Activated CD8-positive, alpha-beta memory T cell treated with anti-CD3 and anti-CD28 coated beads for 48 hours (primary cell): ENCODE results near the gene LAMA2.

ENCODE experiments used
- DNase-seq, 3 experiments: peaks; one replicate each; pipeline ENCODE4 v3.0.0-alpha.2; 2020; ENCODE audit warnings: low read depth in 2 of 3, low spot score in 2 of 3

The LAMA2 gene

DNA sequence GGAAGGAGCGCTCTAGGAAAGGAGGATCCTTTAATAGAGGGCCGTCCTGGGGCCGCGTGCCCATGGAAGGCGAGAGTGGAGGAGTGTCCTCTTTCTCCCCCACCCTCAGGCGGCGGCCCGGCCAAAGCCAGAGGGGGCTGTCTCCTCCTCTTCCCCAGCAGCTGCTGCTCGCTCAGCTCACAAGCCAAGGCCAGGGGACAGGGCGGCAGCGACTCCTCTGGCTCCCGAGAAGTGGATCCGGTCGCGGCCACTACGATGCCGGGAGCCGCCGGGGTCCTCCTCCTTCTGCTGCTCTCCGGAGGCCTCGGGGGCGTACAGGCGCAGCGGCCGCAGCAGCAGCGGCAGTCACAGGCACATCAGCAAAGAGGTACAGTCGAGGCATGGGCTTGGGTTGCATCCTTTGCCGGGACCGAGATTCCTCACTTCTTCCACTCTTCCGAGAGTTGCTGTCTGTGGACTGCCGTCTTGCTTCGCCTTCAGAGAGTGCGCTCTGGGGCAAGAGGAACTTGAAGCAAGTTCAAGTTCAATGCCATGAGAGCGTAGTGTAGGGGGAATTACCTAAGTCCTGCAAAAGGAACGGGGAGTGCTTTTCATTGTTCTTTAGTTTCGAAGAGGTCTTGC, at the start of gene LAMA2:
TSS of gene LAMA2 (plus strand) at position 148 of the 621 bp plus-strand sequence. CDS start at position 256, 108 bp downstream.
- DNase-seq, result no peak

GRCh38 chr6:128836761-128837160, 46.2 kb upstream of the LAMA2 start:
- DNase-seq, result no peak

- no peak for DNase-seq
Measured at GRCh38 chr6:128841518-128841917, 41.4 kb upstream of the LAMA2 start.

- no peak for DNase-seq
Measured at GRCh38 chr6:128844598-128844997, 38.3 kb upstream of the LAMA2 start.

DNA sequence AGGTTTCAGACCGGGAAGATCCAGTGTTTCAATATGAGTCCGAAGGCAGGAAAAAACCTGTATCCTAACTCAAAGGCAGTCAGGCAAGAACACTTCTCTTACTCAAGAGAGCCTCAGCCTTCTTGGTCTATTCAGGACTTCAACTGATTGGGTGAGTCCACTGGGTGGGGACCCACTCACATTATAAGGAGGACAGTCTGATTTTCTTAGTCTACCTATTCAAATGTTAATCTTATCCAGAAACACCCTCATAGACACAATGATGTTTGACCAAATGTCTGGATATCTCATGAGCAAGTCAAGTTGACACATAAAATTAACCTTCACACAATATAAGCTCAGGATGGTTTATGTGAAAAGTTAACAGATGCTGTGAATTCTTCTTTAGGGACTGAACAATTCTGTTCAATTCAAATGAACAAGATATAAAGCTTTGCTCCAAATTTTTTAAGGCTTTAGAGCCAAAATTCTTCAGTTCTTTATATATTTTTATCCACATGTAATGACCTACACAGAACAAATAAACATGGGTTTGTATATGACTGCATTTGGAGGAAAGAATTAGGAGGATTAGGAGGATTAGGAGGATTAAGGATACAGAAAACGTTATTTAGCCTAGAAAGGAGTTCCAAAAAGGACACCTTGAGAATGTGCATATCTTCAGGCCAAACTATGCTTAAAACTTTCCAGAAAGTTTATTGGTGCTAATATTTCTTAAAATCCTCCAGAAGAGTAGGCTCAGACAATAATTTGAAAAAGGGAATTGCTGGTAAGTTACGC, 35.3 kb upstream of the LAMA2 start:
- no peak for DNase-seq

DNA sequence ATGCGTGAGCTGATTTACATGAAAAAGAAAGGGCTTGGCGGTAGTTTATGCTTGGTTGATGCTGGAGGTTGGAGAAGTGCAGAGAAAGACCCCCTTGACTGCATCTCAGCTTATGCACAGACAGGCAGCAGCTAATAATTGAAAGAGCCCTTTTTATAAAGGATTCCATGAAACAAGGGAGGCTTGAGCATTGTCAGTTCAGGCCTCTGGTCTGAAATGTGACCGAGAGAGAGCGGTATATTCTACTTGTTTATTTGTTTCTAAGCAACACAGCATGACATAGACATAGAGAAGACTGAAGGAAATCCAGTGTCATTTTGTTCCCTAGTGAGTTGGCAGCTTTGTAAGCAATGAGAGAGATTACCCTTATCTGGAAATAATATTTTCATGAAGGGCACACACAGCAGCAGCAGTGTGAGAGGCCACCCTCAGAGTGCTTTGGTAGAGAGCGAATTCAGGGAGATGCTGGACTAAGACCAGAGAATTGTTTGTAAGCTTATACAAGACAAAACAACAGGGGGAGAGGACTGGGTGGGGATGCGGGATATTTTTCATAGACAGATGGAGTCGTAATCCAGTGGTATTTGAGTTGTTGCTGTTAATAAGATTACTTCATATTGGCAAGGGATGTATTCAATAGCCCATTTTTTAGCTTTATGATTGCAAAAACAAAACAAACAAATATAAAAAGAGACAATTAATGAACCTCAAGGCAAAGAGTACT, 34.6 kb upstream of the LAMA2 start:
- no peak for DNase-seq

- no peak for DNase-seq
Measured at GRCh38 chr6:128855581-128856085, 27.3 kb upstream of the LAMA2 start.

GRCh38 chr6:128857806-128858205, 25.1 kb upstream of the LAMA2 start:
- DNase-seq, result no peak

DNA sequence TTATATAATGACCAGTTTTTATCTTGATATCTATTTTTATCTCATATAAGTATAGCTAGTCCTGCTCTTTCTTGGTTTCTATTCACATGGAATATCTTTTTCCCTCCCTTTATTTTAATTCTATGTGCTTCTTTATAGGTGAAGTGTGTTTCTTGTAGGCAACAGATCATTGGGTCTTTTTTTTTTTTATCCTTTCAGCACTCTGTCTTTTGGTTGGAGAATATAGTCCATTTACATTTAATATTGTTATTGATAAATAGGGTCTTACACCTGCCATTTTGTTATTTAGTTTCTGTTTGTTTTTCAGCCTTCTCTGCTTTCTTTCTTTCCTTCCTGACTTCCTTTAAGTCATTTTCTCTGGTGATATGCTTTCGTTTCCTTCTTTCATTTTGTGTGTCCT, 22.2 kb upstream of the LAMA2 start:
- no peak for DNase-seq

DNA sequence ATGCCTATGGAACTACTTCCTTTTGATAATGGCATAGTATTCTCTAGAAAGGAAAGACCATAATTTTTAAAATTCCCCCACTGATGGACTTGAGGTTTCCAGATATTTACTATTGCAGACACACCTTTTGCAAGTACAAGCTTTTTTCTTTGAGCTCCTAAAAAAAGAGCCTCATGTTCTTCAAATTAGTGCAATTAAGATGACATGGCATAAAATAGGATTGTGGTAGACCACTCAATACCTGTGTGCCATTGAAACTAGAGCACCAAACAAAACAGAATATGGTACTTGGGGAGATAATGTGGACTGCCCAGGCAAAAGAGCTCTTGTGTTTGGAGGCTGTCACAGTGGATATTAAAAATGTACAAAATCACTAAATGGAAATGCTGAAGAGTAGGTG, 19.0 kb upstream of the LAMA2 start:
- no peak for DNase-seq

GRCh38 chr6:128870746-128871145, 12.2 kb upstream of the LAMA2 start:
- no peak for DNase-seq

DNA sequence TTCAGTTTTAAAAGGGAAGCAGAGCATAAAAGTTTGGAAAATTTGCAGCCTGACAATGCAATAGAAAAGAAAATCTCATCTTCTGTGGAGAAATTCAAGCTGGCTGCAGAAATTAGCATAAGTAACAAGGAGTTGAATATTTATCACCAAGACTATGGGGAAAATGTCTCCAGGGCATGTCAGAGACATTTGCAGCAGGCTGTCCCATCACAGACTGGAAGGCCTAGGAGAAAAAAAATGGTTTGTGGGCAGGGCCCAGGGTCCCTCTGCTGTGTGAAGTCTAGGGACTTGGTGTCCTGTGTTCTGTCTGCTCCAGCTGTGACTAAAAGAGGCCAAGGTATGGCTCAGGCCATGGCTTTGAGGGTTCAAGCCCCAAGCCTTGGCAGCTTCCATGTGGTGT, 8.1 kb upstream of the LAMA2 start:
- no peak for DNase-seq

DNA sequence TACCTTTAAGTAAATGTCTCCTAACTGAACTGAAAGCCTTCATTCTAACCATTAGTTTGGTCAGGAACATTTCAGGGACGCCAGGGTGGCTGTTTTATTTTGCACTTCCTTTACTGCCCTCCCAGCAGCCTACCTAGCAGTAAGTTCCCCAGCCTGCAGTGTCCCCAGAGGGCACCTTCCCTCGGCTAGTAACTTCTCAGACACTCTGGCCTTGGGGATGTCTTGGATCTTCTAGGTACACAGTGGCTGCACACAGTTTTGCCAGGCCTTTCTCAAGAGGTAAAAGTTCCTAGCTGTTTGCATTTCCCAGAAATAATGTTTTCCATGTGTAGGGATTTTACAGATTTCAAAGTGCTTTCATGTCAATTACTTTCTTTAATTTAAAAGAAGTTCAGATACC, 378 bp upstream of the LAMA2 start:
- no peak for DNase-seq

DNA sequence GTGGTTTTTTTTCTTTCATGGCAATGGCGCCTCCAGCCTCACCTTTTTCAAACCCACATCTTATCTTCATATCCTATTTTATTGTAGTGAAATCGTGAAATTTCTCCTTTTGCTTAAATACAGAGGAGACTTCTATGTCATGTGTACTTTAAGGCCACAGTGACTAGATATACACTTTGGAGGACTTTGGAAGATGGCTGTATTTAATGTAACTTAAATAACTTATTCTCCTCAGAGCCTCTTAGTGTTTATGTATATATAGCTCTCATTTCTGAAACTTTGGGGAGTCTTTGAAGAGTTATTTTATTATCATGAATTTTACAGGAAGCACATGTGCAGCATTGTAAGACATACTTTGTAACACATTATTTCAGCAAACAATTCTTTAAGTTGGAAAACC, 968 bp downstream of the LAMA2 start:
- DNase-seq, result no peak

DNA sequence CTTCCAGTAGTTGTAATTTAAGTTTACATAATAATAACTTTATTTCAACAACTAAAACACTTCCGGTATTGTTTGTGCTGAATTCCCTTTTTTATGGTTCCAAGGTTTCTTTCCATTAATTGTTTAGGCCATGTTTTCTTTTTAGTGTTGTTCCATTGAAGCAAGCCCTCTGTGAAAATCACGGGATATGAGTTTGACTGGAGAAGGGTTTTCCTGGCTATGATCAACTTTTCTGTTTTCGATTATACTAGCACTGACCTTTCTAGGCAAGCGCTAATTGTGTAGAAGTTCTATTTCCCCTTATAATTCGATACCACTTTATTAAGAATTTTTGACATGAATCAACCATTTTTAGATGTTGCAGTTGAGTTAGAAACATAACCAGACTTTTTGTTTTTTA, 2.4 kb downstream of the LAMA2 start:
- DNase-seq, result no peak

- no peak for DNase-seq
Measured at GRCh38 chr6:128886706-128887105, 3.8 kb downstream of the LAMA2 start.

GRCh38 chr6:128888444-128889175, 5.7 kb downstream of the LAMA2 start:
- no peak for DNase-seq

- no peak for DNase-seq
Measured at GRCh38 chr6:128889870-128890269, 6.9 kb downstream of the LAMA2 start.

DNA sequence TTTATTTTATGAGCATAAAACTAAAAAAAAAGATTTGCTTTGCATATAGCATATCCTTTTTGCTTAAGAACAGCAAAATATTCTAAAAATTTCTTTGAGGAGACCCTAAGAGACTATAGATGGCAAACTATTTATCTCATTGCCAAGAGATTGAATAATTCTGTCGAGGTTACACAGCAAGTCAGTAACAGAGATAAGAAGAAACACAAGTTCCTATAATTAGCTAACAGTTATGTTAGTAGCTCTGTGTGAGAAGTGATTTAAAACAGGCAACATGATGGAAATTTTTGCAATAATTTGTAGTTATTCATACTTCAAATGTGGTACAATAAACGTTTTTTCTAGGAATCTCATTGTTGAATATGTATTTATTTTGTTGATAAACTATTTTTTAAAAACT, 9.1 kb downstream of the LAMA2 start:
- DNase-seq, result no peak

DNA sequence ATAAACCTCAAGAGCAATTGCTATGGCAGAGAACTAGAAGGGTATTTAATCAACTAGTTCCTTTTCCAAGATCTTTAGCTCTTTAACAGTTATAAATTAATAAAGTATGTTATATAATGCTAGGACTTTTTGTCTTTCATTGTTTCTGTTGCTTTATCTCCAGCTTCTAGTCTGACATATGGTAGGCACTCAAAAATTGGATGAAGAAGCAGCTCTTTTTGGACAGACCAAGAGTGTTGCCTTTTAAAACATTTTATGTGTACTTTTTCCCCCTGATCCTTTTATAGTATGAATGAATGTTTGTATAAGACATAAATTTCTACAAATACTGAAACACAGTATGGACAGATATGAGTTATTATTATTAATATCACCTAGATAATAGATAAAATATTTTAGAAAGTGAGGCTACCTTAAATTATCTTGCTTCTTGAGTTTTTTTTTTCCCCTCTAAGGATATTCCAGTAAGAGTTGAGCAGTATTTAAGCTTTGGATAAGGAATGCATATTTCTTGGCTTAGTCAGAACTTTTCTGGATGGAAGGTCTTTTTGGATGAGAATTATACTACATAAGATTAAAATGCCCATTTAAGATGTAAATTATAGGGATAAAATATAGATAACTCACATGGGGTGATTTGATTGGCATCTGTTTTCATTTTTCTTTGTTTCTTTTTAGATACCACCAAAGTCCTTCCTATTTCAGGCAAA, 16.6 kb downstream of the LAMA2 start:
- DNase-seq, result no peak

DNA sequence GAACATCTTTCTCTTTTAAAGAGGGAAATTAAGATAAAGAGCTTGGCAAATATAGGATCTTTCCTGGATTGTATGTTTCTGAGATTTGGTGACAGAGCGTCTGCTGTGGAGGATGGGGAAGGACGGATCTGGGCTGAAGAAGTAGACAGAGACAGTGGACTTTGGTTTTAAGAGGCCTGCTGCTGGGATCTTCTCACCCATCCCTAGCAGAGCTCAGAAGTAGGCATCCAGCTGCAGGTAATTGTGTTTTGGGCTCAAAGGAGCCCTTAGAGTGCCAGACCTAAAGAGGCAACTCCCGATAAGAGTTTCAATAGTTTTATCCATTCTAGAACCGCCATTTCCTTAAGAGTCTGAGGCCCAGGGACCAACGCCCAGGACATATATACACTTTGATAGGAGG, 20.8 kb downstream of the LAMA2 start:
- no peak for DNase-seq
